Natural killer cell (primary cell): ENCODE data around the gene ITGA5. TPM values are rescaled to one million over a fixed set of nuclear protein-coding genes. Genes with fewer than 3 reads are reported as not detected.

ENCODE experiments used
- ATAC-seq, 3 donors: fragments of 150-1000 bp in 2 of 3; fragments of 200-7000 bp in 1 of 3; cut with Tn5 transposase; 1 replicate in 1 of 3; 2 replicates in 2 of 3; pipeline ENCODE4 v1.10.0; 2021; ENCODE audit warnings: mild to moderate bottlenecking in 2 of 3, moderate library complexity in 2 of 3
- DNase-seq, 2 donors: peaks; one replicate each; pipeline versions ENCODE4 v3.0.0 to v3.0.0-alpha.2; 2013 to 2021; ENCODE audit warnings: mixed read lengths in 1 of 2
- H3K27ac ChIP-seq: one replicate; pipeline ENCODE4 v1.5.1; 2013; ENCODE audit warnings: mild to moderate bottlenecking, low read length
- H3K27me3 ChIP-seq: one replicate; pipeline ENCODE4 v1.6.1; 2013; ENCODE audit warnings: low read length; ENCODE audit not compliant: control insufficient read depth, insufficient read depth
- H3K36me3 ChIP-seq: one replicate; pipeline ENCODE4 v1.6.1; 2013; ENCODE audit warnings: low read length; ENCODE audit not compliant: control insufficient read depth, insufficient read depth
- H3K4me1 ChIP-seq: one replicate; pipeline ENCODE4 v1.6.1; 2013; ENCODE audit warnings: low read length; ENCODE audit not compliant: control insufficient read depth, insufficient read depth
- H3K4me3 ChIP-seq: one replicate; pipeline ENCODE4 v1.5.1; 2013; ENCODE audit warnings: low read length
- H3K9me3 ChIP-seq: one replicate; pipeline ENCODE4 v1.6.1; 2013; ENCODE audit warnings: low read length; ENCODE audit not compliant: control insufficient read depth, insufficient read depth
- H3K27ac Mint-ChIP-seq, 2 donors: one replicate each; pipeline ENCODE4 v1.8.0; 2022; ENCODE audit warnings: mild to moderate bottlenecking in 2 of 2, mixed read lengths in 2 of 2, moderate library complexity in 1 of 2
- H3K27me3 Mint-ChIP-seq, 2 donors: one replicate each; pipeline ENCODE4 v1.8.0; 2022; ENCODE audit warnings: low read depth in 2 of 2, mixed read lengths in 2 of 2
- H3K36me3 Mint-ChIP-seq: one replicate; pipeline ENCODE4 v1.8.0; 2022; ENCODE audit warnings: mixed read lengths
- H3K4me1 Mint-ChIP-seq, 2 donors: one replicate each; pipeline ENCODE4 v1.8.0; 2022; ENCODE audit warnings: mixed read lengths in 2 of 2
- H3K4me3 Mint-ChIP-seq: one replicate; pipeline ENCODE4 v1.8.0; 2022; ENCODE audit warnings: mild to moderate bottlenecking, moderate library complexity, mixed read lengths
- H3K9me3 Mint-ChIP-seq, 2 donors: one replicate each; pipeline ENCODE4 v1.8.0; 2022; ENCODE audit warnings: mixed read lengths in 2 of 2
- WGBS: methylation state at CpG from one replicate; pipeline ENCODE4 v1.1.7; 2013; ENCODE audit warnings: missing lambda C conversion rate; ENCODE audit not compliant: insufficient coverage; 5-methylcytosine and 5-hydroxymethylcytosine counted together
- intact Hi-C: fragments of 100-400 bp; cut with micrococcal nuclease; formaldehyde crosslinking; loops from one replicate; pipeline ENCODE4 v1.14.2; 2022
- total RNA-seq, 4 donors: library from RNA; stranded (reverse); fragments of 120-200 nt in 1 of 4; gene quantifications; one replicate each; pipeline versions ENCODE4 v1.2.3 to v1.2.4, GENCODE V29; 2013 to 2022
- TF ChIP-seq, protein P1 (sequence below): fragments of 200-600 bp; IDR thresholded peaks from one replicate; pipeline ENCODE4 v1.8.0; 2022; ENCODE audit warnings: antibody characterized with exemption

Gene ITGA5
- total RNA-seq, 3 donors from 2014 or later (not counting 1 experiment from before 2014, with no cell fraction given) = 177 to 232 (median 207) TPM

GRCh38 chr12:54376596-54376995 is 42.5 kb downstream of the ITGA5 start:
- no peaks in the 10 kb centered on the region for H3K36me3 Mint-ChIP-seq
- Histone ChIP-seq H3K9me3 (no peaks in the 10 kb centered on the region), H3K4me3 (no peak overlapping the region), H3K4me1 (peaks cover 8% of the 10 kb centered on the region), H3K27me3 (no peaks in the 10 kb centered on the region), H3K36me3 (no peaks in the 10 kb centered on the region), H3K27ac (no peak overlapping the region)
- peaks cover 5 to 12% of the 10 kb centered on the region in 2 donors for H3K4me1 Mint-ChIP-seq
- no peak overlapping the region for H3K4me3 Mint-ChIP-seq
- no peaks in the 10 kb centered on the region for H3K9me3 Mint-ChIP-seq
- TF ChIP-seq, protein P1, sequence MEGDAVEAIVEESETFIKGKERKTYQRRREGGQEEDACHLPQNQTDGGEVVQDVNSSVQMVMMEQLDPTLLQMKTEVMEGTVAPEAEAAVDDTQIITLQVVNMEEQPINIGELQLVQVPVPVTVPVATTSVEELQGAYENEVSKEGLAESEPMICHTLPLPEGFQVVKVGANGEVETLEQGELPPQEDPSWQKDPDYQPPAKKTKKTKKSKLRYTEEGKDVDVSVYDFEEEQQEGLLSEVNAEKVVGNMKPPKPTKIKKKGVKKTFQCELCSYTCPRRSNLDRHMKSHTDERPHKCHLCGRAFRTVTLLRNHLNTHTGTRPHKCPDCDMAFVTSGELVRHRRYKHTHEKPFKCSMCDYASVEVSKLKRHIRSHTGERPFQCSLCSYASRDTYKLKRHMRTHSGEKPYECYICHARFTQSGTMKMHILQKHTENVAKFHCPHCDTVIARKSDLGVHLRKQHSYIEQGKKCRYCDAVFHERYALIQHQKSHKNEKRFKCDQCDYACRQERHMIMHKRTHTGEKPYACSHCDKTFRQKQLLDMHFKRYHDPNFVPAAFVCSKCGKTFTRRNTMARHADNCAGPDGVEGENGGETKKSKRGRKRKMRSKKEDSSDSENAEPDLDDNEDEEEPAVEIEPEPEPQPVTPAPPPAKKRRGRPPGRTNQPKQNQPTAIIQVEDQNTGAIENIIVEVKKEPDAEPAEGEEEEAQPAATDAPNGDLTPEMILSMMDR = no peak
- ATAC-seq = no peak
- WGBS = 81% methylated on average over 4 of the region's 4 CpGs
- no peak overlapping the region for H3K27ac Mint-ChIP-seq
- no peak for DNase-seq
- intact Hi-C loops = no loop called here
- no peaks in the 10 kb centered on the region for H3K27me3 Mint-ChIP-seq

DNA sequence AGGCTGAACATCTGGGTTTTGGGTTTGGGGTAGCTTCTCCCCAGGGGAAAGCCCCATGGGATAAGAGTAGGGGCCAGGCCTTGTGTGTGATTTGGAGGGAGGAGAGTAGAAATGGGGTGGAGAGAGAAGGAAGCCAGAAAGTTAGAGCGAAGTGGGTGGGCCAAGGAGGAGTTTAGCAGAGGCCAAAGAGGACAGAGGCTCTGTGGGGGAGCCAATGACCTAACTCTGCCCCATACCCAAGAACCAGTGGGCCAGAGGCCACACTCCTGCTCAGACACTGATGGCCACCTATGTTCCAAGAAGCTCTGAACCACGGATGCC is 43.8 kb downstream of the ITGA5 start:
- Histone ChIP-seq H3K36me3 (no peaks in the 10 kb centered on the region), H3K27ac (no peak overlapping the region), H3K27me3 (no peaks in the 10 kb centered on the region), H3K4me1 (peaks cover 8% of the 10 kb centered on the region), H3K9me3 (no peaks in the 10 kb centered on the region), H3K4me3 (no peak overlapping the region)
- H3K4me3 Mint-ChIP-seq = no peak overlapping the region
- TF ChIP-seq, protein P1 = no peak
- no peak for ATAC-seq
- peaks cover 5 to 12% of the 10 kb centered on the region in 2 donors for H3K4me1 Mint-ChIP-seq
- H3K27ac Mint-ChIP-seq = no peak overlapping the region
- no peak for DNase-seq
- H3K27me3 Mint-ChIP-seq = no peaks in the 10 kb centered on the region
- no peaks in the 10 kb centered on the region for H3K9me3 Mint-ChIP-seq
- 74% methylated on average over 2 of the region's 2 CpGs for WGBS
- intact Hi-C loops = no loop called here
- no peaks in the 10 kb centered on the region for H3K36me3 Mint-ChIP-seq

DNA sequence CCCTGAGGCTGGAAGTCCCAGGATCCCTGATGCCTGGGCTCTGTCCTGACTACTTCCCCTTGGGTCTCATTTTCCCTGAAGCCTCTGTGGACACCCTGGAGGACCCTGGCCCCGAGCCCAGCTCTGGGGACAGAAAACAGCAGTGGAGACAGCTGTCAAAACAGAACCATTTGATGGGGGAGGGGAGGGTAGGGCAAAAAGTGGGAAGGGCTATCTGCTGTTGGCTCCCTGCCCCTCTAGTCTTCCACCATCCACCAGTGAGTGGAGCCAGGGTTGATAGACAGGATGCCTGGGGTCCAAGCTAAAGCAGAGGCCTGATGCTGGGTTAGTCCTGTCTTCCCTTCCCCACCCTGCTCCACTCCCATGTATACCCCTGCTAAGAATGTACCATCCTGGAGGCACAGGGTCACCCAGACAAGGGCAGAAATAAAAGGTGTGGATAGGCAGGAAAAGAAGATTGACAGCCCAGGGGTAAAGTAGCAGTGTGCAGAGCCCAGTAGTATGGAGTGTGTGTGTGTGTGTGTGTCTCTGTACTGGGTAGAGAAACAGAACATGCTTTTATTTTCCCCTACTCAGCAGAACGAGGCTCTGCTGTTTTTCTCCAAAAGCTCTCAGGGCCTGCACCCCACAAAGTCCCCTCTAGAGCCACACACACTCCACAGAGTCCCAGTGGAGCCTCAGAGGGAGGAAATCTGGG is 44.4 kb downstream of the ITGA5 start:
- WGBS = 81% methylated on average over 2 of the region's 2 CpGs
- no peak overlapping the region for H3K4me3 Mint-ChIP-seq
- ATAC-seq (no peak), DNase-seq (no peak)
- no peaks in the 10 kb centered on the region for H3K36me3 ChIP-seq
- peaks cover 5 to 9% of the 10 kb centered on the region in 2 donors for H3K4me1 Mint-ChIP-seq
- no peak overlapping the region for H3K4me3 ChIP-seq
- TF ChIP-seq, protein P1 = no peak
- H3K9me3 Mint-ChIP-seq = no peaks in the 10 kb centered on the region
- no peaks in the 10 kb centered on the region for H3K27me3 ChIP-seq
- intact Hi-C loops = no loop called here
- no peaks in the 10 kb centered on the region for H3K9me3 ChIP-seq
- H3K36me3 Mint-ChIP-seq = no peaks in the 10 kb centered on the region
- H3K27ac Mint-ChIP-seq = no peak overlapping the region
- no peaks in the 10 kb centered on the region for H3K27me3 Mint-ChIP-seq
- H3K27ac ChIP-seq = no peak overlapping the region
- H3K4me1 ChIP-seq = peaks cover 9% of the 10 kb centered on the region
